Measurements from ENCODE around the gene CSF3. TPM values are rescaled to one million over a fixed set of nuclear protein-coding genes. Genes with fewer than 3 reads are reported as not detected.
A peak's percentile ranks its signal among the peaks of the same experiment; 100 is the strongest.

Gene CSF3
- total RNA-seq, 1 experiment from 2014 or later, result not detected

- no peaks in the 10 kb centered on the region for H3K79me1 ChIP-seq (ENCODE audit: insufficient read depth, low read depth, low read length, poor library complexity, severe bottlenecking)
- H3K23me2 ChIP-seq (ENCODE audit: insufficient read length, low read depth, low read length, poor library complexity, severe bottlenecking), result peaks cover 14% of the 10 kb centered on the region
- no peak overlapping the region for H4K5ac ChIP-seq (ENCODE audit: insufficient read length, low read depth, low read length)
- H3K27ac ChIP-seq (ENCODE audit: insufficient read length, low read depth, low read length), result no peak overlapping the region
- H4K8ac ChIP-seq (replicated peaks; ENCODE audit: insufficient read length, low read depth, low read length), result no peak overlapping the region
- H3K79me2 ChIP-seq (ENCODE audit: insufficient read depth, low read length), result no peaks in the 10 kb centered on the region
- Mint-ChIP-seq H3K9me3 (no peaks in the 10 kb centered on the region; a peak in 1 of 5 replicates), H3K4me1 (peaks cover 66 to 81% of the 10 kb centered on the region in 2 experiments), H3K4me3 (peak overlapping the region; percentile 43 to 91), H3K27ac (peak overlapping the region in 2 of 3 experiments; percentile 31 to 46; a peak in 3 of 7 replicates), H3K27me3 (ENCODE audit: low read depth) (peaks cover 37% of the 10 kb centered on the region), H3K36me3 (ENCODE audit: insufficient read depth in 1 of 3, low read depth in 3 of 3) (no peaks in the 10 kb centered on the region; a peak in 1 of 7 replicates)
- peaks cover 22% of the 10 kb centered on the region for H3K4me1 ChIP-seq (ENCODE audit: insufficient read depth, low read length)
- H3K4me2 ChIP-seq (ENCODE audit: insufficient read depth, insufficient read length, low read length), result peak overlapping the region; percentile 6
- H3T11ph ChIP-seq (ENCODE audit: low read length), result no peak overlapping the region
- H4K20me1 ChIP-seq (ENCODE audit: control insufficient read depth, insufficient read depth, insufficient read length), result peaks cover 3% of the 10 kb centered on the region
- no peak overlapping the region for H3K9ac ChIP-seq (ENCODE audit: extremely low read depth, insufficient read length, low read length)
- no peak overlapping the region for H3K4ac ChIP-seq (ENCODE audit: low read depth, low read length)
- H2AK5ac ChIP-seq (ENCODE audit: insufficient read length, low read length), result no peak overlapping the region
- H4K91ac ChIP-seq (ENCODE audit: insufficient read length, low read depth, low read length), result no peak overlapping the region
- no peak overlapping the region for H3K18ac ChIP-seq (ENCODE audit: insufficient read length, low read depth, low read length)
- no peak overlapping the region for H2BK12ac ChIP-seq (ENCODE audit: insufficient read length, low read depth, low read length)
- H3K56ac ChIP-seq (ENCODE audit: insufficient read length, low read depth, low read length), result no peak overlapping the region
- DNase-seq, result no peak
- no CpG with 5 or more reads among the region's 10 CpGs for WGBS (ENCODE audit: extremely low coverage, insufficient read length, low lambda C conversion rate)
- no peak overlapping the region for H2AFZ ChIP-seq (ENCODE audit: low read length)
- peaks cover 2% of the 10 kb centered on the region; the same call in 1 of the 2 replicates for H3K27me3 ChIP-seq (ENCODE audit: insufficient read depth, low read length)
- no peak overlapping the region for H2BK5ac ChIP-seq (ENCODE audit: insufficient read length, low read length)
- TF ChIP-seq CTCF (conservative IDR thresholded peaks at IDR 0.05), result no peak
- H2BK15ac ChIP-seq (ENCODE audit: low read depth, low read length), result no peak overlapping the region
- H2BK20ac ChIP-seq (ENCODE audit: low read depth, low read length, poor library complexity, severe bottlenecking), result no peak overlapping the region
- no peak overlapping the region for H3K23ac ChIP-seq (ENCODE audit: insufficient read length, low read depth, low read length)
- no peak overlapping the region for H2BK120ac ChIP-seq (ENCODE audit: low read depth, low read length, poor library complexity, severe bottlenecking)
- H3K14ac ChIP-seq (ENCODE audit: insufficient read depth, low read length), result no peak overlapping the region
- no peaks in the 10 kb centered on the region for H3K9me3 ChIP-seq (ENCODE audit: control insufficient read depth, low read depth, low read length)
These were observed 49.9 kb downstream of the CSF3 start for GRCh38 chr17:40064971-40065768.

Data from H9 (cell line).